H1 (cell line): Measurements from ENCODE around the gene CEP104. TPM values are rescaled to one million over a fixed set of nuclear protein-coding genes. Genes with fewer than 3 reads are reported as not detected.

ENCODE experiments used
- EP300 ChIP-seq, 2 experiments: IDR thresholded peaks; 1 replicate in 1 of 2; 2 replicates in 1 of 2; pipeline ENCODE4 v1.6.1; 2011 to 2012; ENCODE audit warnings: low read depth in 2 of 2, low read length in 2 of 2, mild to moderate bottlenecking in 2 of 2, borderline replicate concordance in 1 of 2, inconsistent platforms in 1 of 2, moderate library complexity in 1 of 2
- JUN ChIP-seq: IDR thresholded peaks from 2 replicates; pipeline ENCODE4 v1.6.1; 2011; ENCODE audit warnings: low read depth, mild to moderate bottlenecking, improper control_type of control experiment, low read length
- KDM1A ChIP-seq: fragments of 200-600, 300-600 bp; sonication (generic); IDR thresholded peaks from 2 replicates; pipeline ENCODE4 v1.7.1; 2016; ENCODE audit warnings: mild to moderate bottlenecking, low read length, borderline replicate concordance
- MAFK ChIP-seq: IDR thresholded peaks from 2 replicates; pipeline ENCODE4 v1.6.1; 2012; ENCODE audit warnings: low read depth, mild to moderate bottlenecking, improper control_type of control experiment, low read length
- NANOG ChIP-seq: IDR thresholded peaks from 2 replicates; pipeline ENCODE4 v1.6.1; 2011; ENCODE audit warnings: low read length, low read depth, mild to moderate bottlenecking, inconsistent platforms; ENCODE audit not compliant: insufficient read depth, poor library complexity, severe bottlenecking
- SAP30 ChIP-seq: fragments of 300-600 bp; sonication (generic); IDR thresholded peaks from 2 replicates; pipeline ENCODE4 v1.7.1; 2012; ENCODE audit warnings: low read length, moderate library complexity, mild to moderate bottlenecking, inconsistent platforms; ENCODE audit not compliant: insufficient read depth, insufficient replicate concordance
- SP1 ChIP-seq: IDR thresholded peaks from 2 replicates; pipeline ENCODE4 v1.6.1; 2011; ENCODE audit warnings: low read depth, low read length
- TBP ChIP-seq: IDR thresholded peaks from 2 replicates; pipeline ENCODE4 v1.6.1; 2011; ENCODE audit warnings: low read depth, low read length, improper control_type of control experiment
- TCF12 ChIP-seq: IDR thresholded peaks from 2 replicates; pipeline ENCODE4 v1.6.1; 2011; ENCODE audit warnings: low read depth, mild to moderate bottlenecking, low read length
- polyA plus RNA-seq, 7 experiments: library from polyadenylated mRNA; depleted of rRNA in 3 of 7; stranded (reverse) in 5 of 7; unstranded in 2 of 7; fragments of >200 nt in 5 of 7; fragments of 200-250 nt in 2 of 7; gene quantifications; 1 replicate in 5 of 7; 2 replicates in 1 of 7; 4 replicates in 1 of 7; pipeline versions ENCODE4 v1.2.1 to v1.2.3, GENCODE V29; 2011 to 2013; ENCODE audit warnings: missing spikeins in 2 of 7, mixed read lengths in 2 of 7
- total RNA-seq: library from RNA; stranded (reverse); fragmentation: NEBNext Ultra II Directional; extraction: Animal tissue kit (Norgen Biotek cat#: 25700); gene quantifications from 2 replicates; pipeline ENCODE4 v1.2.1, GENCODE V29; 2021
- TF ChIP-seq, protein P1 (sequence below): fragments of 300-600 bp; sonication (generic); IDR thresholded peaks from 2 replicates; pipeline ENCODE4 v1.7.1; 2012; ENCODE audit warnings: low read length, moderate library complexity, mild to moderate bottlenecking, inconsistent platforms; ENCODE audit not compliant: insufficient replicate concordance
- TF ChIP-seq, protein P2 (sequence below): IDR thresholded peaks from 2 replicates; pipeline ENCODE4 v1.6.1; 2012; ENCODE audit warnings: inconsistent platforms

Gene CEP104
- total and polyA plus RNA-seq, 2 of the 8 experiments (the other 6 are each of a cell fraction or from before 2014, with no cell fraction given): 8.0 to 43.9 TPM

DNA sequence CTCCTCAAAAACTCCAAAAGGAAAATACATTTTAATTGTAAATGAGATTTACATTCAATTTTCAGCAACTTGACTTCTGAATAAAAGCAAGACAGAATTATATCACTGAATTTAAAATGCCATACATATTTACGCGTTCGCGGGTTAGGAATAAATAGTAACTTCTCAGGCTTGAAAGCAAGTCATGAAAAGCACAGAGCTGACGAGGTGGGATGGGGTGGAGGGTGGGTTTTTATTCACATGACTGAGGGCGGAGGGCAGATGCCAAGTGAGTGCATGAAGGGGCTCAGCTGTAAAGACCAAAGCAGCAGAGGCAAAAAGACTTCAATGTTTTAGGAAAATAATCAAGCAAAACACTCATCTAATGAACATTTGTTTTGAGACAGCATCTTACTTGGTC lies 5.7 kb downstream of the CEP104 start (continued):
- TF ChIP-seq, protein P1, sequence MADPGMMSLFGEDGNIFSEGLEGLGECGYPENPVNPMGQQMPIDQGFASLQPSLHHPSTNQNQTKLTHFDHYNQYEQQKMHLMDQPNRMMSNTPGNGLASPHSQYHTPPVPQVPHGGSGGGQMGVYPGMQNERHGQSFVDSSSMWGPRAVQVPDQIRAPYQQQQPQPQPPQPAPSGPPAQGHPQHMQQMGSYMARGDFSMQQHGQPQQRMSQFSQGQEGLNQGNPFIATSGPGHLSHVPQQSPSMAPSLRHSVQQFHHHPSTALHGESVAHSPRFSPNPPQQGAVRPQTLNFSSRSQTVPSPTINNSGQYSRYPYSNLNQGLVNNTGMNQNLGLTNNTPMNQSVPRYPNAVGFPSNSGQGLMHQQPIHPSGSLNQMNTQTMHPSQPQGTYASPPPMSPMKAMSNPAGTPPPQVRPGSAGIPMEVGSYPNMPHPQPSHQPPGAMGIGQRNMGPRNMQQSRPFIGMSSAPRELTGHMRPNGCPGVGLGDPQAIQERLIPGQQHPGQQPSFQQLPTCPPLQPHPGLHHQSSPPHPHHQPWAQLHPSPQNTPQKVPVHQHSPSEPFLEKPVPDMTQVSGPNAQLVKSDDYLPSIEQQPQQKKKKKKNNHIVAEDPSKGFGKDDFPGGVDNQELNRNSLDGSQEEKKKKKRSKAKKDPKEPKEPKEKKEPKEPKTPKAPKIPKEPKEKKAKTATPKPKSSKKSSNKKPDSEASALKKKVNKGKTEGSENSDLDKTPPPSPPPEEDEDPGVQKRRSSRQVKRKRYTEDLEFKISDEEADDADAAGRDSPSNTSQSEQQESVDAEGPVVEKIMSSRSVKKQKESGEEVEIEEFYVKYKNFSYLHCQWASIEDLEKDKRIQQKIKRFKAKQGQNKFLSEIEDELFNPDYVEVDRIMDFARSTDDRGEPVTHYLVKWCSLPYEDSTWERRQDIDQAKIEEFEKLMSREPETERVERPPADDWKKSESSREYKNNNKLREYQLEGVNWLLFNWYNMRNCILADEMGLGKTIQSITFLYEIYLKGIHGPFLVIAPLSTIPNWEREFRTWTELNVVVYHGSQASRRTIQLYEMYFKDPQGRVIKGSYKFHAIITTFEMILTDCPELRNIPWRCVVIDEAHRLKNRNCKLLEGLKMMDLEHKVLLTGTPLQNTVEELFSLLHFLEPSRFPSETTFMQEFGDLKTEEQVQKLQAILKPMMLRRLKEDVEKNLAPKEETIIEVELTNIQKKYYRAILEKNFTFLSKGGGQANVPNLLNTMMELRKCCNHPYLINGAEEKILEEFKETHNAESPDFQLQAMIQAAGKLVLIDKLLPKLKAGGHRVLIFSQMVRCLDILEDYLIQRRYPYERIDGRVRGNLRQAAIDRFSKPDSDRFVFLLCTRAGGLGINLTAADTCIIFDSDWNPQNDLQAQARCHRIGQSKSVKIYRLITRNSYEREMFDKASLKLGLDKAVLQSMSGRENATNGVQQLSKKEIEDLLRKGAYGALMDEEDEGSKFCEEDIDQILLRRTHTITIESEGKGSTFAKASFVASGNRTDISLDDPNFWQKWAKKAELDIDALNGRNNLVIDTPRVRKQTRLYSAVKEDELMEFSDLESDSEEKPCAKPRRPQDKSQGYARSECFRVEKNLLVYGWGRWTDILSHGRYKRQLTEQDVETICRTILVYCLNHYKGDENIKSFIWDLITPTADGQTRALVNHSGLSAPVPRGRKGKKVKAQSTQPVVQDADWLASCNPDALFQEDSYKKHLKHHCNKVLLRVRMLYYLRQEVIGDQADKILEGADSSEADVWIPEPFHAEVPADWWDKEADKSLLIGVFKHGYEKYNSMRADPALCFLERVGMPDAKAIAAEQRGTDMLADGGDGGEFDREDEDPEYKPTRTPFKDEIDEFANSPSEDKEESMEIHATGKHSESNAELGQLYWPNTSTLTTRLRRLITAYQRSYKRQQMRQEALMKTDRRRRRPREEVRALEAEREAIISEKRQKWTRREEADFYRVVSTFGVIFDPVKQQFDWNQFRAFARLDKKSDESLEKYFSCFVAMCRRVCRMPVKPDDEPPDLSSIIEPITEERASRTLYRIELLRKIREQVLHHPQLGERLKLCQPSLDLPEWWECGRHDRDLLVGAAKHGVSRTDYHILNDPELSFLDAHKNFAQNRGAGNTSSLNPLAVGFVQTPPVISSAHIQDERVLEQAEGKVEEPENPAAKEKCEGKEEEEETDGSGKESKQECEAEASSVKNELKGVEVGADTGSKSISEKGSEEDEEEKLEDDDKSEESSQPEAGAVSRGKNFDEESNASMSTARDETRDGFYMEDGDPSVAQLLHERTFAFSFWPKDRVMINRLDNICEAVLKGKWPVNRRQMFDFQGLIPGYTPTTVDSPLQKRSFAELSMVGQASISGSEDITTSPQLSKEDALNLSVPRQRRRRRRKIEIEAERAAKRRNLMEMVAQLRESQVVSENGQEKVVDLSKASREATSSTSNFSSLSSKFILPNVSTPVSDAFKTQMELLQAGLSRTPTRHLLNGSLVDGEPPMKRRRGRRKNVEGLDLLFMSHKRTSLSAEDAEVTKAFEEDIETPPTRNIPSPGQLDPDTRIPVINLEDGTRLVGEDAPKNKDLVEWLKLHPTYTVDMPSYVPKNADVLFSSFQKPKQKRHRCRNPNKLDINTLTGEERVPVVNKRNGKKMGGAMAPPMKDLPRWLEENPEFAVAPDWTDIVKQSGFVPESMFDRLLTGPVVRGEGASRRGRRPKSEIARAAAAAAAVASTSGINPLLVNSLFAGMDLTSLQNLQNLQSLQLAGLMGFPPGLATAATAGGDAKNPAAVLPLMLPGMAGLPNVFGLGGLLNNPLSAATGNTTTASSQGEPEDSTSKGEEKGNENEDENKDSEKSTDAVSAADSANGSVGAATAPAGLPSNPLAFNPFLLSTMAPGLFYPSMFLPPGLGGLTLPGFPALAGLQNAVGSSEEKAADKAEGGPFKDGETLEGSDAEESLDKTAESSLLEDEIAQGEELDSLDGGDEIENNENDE: no peak
- no peak for TF ChIP-seq SP1
- TF ChIP-seq KDM1A: no peak
- TF ChIP-seq NANOG: no peak
- TF ChIP-seq TCF12: no peak
- no peak for TF ChIP-seq MAFK
- no peak for TF ChIP-seq SAP30
- no peak for TF ChIP-seq TBP
- TF ChIP-seq EP300 (IDR thresholded peaks at IDR 0.05; ENCODE audit: borderline replicate concordance in 1 of 2, low read depth in 2 of 2, low read length in 2 of 2): no peak
- TF ChIP-seq, protein P2, sequence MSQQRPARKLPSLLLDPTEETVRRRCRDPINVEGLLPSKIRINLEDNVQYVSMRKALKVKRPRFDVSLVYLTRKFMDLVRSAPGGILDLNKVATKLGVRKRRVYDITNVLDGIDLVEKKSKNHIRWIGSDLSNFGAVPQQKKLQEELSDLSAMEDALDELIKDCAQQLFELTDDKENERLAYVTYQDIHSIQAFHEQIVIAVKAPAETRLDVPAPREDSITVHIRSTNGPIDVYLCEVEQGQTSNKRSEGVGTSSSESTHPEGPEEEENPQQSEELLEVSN: no peak
- no peak for TF ChIP-seq JUN
